ENCODE results near the gene PALLD. TPM values are rescaled to one million over a fixed set of nuclear protein-coding genes. Genes with fewer than 3 reads are reported as not detected.

Gene PALLD
- total RNA-seq, 1 donor from 2014 or later, result 85.7 TPM

GRCh38 chr4:168487282-168488035 is 9.4 kb upstream of the PALLD start:
- Mint-ChIP-seq H3K4me1 (no peaks in the 10 kb centered on the region), H3K36me3 (no peaks in the 10 kb centered on the region), H3K27me3 (ENCODE audit: insufficient read depth, low read depth) (no peaks in the 10 kb centered on the region), H3K9me3 (no peaks in the 10 kb centered on the region), H3K4me3 (no peak overlapping the region), H3K27ac (no peak overlapping the region)
- Histone ChIP-seq H3F3A (ENCODE audit: low read depth) (no peaks in the 10 kb centered on the region), H3K4me3 (no peak overlapping the region), H3K4me2 (no peak overlapping the region), H3K9me3 (ENCODE audit: low read depth) (no peaks in the 10 kb centered on the region), H3K9ac (no peak overlapping the region), H3K36me3 (no peaks in the 10 kb centered on the region), H3K4me1 (no peaks in the 10 kb centered on the region), H2AFZ (replicated peaks) (no peak overlapping the region), H3K79me2 (ENCODE audit: low read depth) (no peaks in the 10 kb centered on the region), H4K20me1 (ENCODE audit: low read depth) (no peaks in the 10 kb centered on the region), H3K27ac (no peak overlapping the region), H3K27me3 (no peaks in the 10 kb centered on the region)
- no peak for TF ChIP-seq CTCF (IDR thresholded peaks at IDR 0.05)
- TF ChIP-seq EZH2phosphoT487 (IDR thresholded peaks at IDR 0.05), result no peak
- no peak for DNase-seq (ENCODE audit: low spot score)

- Mint-ChIP-seq H3K36me3 (no peaks in the 10 kb centered on the region), H3K4me1 (no peaks in the 10 kb centered on the region), H3K27ac (no peak overlapping the region), H3K4me3 (no peak overlapping the region), H3K9me3 (no peaks in the 10 kb centered on the region), H3K27me3 (ENCODE audit: insufficient read depth, low read depth) (no peaks in the 10 kb centered on the region)
- H4K20me1 ChIP-seq (ENCODE audit: low read depth), result no peaks in the 10 kb centered on the region
- no peak overlapping the region for H3K27ac ChIP-seq
- no peaks in the 10 kb centered on the region for H3K4me1 ChIP-seq
- no peak for DNase-seq (ENCODE audit: low spot score)
- H3K27me3 ChIP-seq, result no peaks in the 10 kb centered on the region
- H3K9ac ChIP-seq, result no peak overlapping the region
- H3K9me3 ChIP-seq (ENCODE audit: low read depth), result no peaks in the 10 kb centered on the region
- H2AFZ ChIP-seq (replicated peaks), result peak overlapping the region; percentile 18
- H3K36me3 ChIP-seq, result no peaks in the 10 kb centered on the region
- no peaks in the 10 kb centered on the region for H3F3A ChIP-seq (ENCODE audit: low read depth)
- no peak for TF ChIP-seq EZH2 (IDR thresholded peaks at IDR 0.05)
- TF ChIP-seq EZH2phosphoT487 (IDR thresholded peaks at IDR 0.05), result no peak
- no peak for TF ChIP-seq CTCF (IDR thresholded peaks at IDR 0.05)
- no peaks in the 10 kb centered on the region for H3K79me2 ChIP-seq (ENCODE audit: low read depth)
- no peak overlapping the region for H3K4me3 ChIP-seq
- H3K4me2 ChIP-seq, result no peak overlapping the region
Observed at GRCh38 chr4:168488869-168489274, 8.0 kb upstream of the PALLD start.

- H3K27me3 ChIP-seq, result no peaks in the 10 kb centered on the region
- H3K27me3 Mint-ChIP-seq (ENCODE audit: insufficient read depth, low read depth), result no peaks in the 10 kb centered on the region
- no peak for DNase-seq (ENCODE audit: low spot score)
- H3K9me3 ChIP-seq (ENCODE audit: low read depth), result no peaks in the 10 kb centered on the region
- H4K20me1 ChIP-seq (ENCODE audit: low read depth), result no peaks in the 10 kb centered on the region
- H3F3A ChIP-seq (ENCODE audit: low read depth), result no peaks in the 10 kb centered on the region
- H3K9me3 Mint-ChIP-seq, result no peaks in the 10 kb centered on the region
- no peak overlapping the region for H2AFZ ChIP-seq (replicated peaks)
- no peaks in the 10 kb centered on the region for H3K36me3 Mint-ChIP-seq
- H3K27ac Mint-ChIP-seq, result no peak overlapping the region
- no peaks in the 10 kb centered on the region for H3K4me1 ChIP-seq
- no peak for TF ChIP-seq EZH2phosphoT487 (IDR thresholded peaks at IDR 0.05)
- no peak for TF ChIP-seq CTCF (IDR thresholded peaks at IDR 0.05)
- TF ChIP-seq EZH2 (IDR thresholded peaks at IDR 0.05), result no peak
- no peak overlapping the region for H3K4me3 ChIP-seq
- no peak overlapping the region for H3K9ac ChIP-seq
- H3K36me3 ChIP-seq, result no peaks in the 10 kb centered on the region
- H3K27ac ChIP-seq, result no peak overlapping the region
- no peak overlapping the region for H3K4me3 Mint-ChIP-seq
- H3K4me2 ChIP-seq, result no peak overlapping the region
- H3K4me1 Mint-ChIP-seq, result no peaks in the 10 kb centered on the region
- H3K79me2 ChIP-seq (ENCODE audit: low read depth), result no peaks in the 10 kb centered on the region
Observed at GRCh38 chr4:168489616-168490015, 7.2 kb upstream of the PALLD start.
